Jurkat, Clone E6-1 (cell line): ENCODE data around the gene FLNC.

Experiments used
- DNase-seq: peaks from one replicate; pipeline ENCODE4 v3.0.0-alpha.2; 2011; ENCODE audit warnings: low read depth, low spot score
- H3K4me3 ChIP-seq: 2 replicates; pipeline ENCODE4 v1.5.1; 2011; ENCODE audit warnings: mild to moderate bottlenecking, low read length, control low read depth, moderate library complexity

FLNC gene

DNA sequence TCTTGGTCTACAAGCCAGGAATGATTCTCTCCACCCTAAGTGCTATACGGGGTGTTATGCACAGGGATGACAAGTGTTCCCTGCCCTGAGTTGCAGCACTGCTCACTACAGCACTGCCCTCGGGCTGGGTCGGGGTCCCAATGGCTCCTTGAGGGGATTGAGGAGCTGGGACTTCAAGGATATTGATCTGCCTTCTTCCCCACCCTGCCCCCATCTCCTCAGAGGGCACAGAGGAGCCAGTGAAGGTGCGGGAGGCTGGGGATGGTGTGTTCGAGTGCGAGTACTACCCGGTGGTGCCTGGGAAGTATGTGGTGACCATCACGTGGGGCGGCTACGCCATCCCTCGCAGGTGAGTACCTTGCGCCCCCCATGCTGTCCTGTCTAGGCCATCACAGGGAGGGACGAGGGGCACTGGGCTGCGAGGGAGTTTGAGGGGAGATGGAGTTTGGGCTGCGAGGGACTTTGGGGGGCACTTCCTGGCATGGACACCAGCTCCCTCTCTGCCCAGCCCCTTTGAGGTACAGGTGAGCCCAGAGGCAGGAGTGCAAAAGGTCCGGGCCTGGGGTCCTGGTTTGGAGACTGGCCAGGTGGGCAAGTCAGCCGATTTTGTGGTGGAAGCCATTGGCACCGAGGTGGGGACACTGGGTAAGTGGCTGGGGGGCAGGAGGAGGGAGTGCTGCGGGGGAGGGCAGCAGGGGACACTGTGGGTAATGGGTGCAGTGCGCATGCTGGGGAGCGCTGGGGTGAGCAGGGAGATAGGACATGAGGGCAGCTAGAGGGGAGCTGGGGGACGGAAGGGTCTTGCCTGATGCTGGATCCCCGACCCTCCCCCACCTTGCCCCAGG lies 10.3 kb downstream of the FLNC start:
- DNase-seq = no peak
- H3K4me3 ChIP-seq = no peak overlapping the region

GRCh38 chr7:128841171-128841690 lies 11.0 kb downstream of the FLNC start:
- no peak for DNase-seq
- no peak overlapping the region for H3K4me3 ChIP-seq

GRCh38 chr7:128841921-128842673 lies 11.9 kb downstream of the FLNC start:
- DNase-seq = no peak
- peak overlapping the region; percentile 13; the same call in 1 of the 2 replicates for H3K4me3 ChIP-seq

DNA sequence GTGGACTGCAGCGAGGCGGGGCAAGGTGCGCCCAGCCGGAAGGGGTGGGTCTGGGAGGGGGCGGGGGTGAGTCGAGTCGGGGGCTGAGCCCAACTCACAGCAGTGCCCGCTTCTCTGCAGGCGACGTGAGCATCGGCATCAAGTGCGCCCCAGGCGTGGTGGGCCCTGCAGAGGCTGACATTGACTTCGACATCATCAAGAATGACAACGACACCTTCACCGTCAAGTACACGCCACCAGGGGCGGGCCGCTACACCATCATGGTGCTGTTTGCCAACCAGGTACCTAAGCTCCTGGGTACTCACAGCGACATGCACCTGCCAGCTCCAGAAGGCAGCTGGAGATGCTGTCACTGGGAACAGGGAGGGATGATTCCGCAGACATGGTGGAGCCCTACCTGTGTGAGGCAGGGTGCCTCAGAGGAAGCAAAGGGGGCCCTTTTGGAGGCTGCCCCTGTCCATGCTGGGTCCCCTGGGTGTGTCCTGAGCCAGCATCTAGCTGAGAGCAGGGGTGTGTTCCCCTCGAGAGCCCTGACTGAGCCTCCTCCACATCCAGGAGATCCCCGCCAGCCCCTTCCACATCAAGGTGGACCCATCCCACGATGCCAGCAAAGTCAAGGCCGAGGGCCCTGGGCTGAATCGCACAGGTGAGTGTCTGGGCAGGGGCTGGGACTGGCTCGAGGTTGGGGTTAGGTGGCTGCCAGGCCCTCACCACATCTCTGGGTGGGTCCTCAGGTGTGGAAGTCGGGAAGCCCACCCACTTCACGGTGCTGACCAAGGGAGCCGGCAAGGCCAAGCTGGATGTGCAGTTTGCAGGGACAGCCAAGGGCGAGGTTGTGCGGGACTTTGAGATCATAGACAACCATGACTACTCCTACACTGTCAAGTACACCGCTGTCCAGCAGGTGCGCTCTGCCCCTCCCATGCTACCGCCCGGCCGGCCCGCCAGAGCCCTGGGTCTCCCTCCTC lies 12.8 kb downstream of the FLNC start:
- DNase-seq = no peak
- H3K4me3 ChIP-seq = no peak overlapping the region

GRCh38 chr7:128843938-128844621 lies 13.9 kb downstream of the FLNC start:
- DNase-seq = no peak
- H3K4me3 ChIP-seq = no peak overlapping the region

DNA sequence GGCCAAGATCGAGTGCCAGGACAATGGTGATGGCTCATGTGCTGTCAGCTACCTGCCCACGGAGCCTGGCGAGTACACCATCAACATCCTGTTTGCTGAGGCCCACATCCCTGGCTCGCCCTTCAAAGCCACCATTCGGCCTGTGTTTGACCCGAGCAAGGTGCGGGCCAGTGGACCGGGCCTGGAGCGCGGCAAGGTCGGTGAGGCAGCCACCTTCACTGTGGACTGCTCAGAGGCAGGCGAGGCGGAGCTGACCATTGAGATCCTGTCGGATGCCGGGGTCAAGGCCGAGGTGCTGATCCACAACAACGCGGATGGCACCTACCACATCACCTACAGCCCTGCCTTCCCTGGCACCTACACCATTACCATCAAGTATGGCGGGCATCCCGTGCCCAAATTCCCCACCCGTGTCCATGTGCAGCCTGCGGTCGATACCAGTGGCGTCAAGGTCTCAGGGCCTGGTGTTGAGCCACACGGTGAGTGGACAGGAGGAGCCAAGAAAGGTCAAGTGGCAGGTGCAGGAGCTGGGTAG lies 14.6 kb downstream of the FLNC start:
- DNase-seq = no peak
- H3K4me3 ChIP-seq = no peak overlapping the region

DNA sequence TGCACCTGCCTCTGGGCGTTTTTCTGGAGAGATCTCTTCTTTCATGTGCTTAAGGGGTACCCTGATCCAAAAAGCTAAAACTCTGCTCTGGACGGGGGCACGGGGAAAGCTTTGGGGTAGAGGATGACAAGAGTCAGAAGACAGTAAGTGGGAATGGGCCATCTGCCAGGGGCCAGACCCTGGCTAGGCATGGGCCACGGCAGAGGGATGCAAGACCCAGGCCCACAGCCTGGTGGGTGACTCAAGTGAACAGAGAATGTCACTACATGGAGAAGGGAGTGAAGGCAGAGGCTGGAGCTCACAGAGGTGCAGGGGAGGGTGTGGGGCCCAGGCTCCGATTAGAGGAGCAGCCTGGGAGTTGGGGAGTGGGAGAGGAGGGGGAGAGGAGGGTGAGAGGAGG lies 15.3 kb downstream of the FLNC start:
- H3K4me3 ChIP-seq = no peak overlapping the region

GRCh38 chr7:128845987-128846386 lies 15.8 kb downstream of the FLNC start:
- DNase-seq = no peak
- no peak overlapping the region for H3K4me3 ChIP-seq

More for the DNA sequence above, 15.3 kb downstream of the FLNC start:
- no peak for DNase-seq

DNA sequence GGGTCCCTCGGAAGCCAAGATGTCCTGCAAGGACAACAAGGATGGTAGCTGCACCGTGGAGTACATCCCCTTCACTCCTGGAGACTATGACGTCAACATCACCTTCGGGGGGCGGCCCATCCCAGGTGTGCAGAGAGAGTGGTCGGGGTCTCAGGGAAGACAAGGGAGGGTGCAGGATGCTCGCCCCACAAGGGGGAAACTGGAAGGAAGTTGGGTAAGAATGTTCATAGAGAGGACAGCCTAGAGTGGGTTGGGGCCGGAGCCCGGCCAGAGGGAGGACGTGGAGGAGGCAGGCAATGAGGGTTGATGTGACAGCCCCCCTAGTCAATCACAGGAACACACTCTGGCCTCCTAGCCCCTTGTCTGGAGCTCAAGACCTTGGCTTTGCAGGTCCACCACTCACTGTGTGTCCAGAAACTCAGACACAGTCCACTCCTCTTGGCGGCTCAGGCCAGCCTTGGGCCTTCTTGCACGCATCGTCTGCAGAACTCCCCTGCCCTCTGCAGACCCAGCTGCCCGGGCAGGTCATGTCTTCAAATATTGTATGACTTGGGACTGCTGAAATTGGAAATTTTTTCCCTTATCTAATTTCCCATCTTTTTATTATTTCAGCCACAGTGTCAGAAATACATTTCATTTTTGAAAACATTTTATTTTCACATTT lies 16.7 kb downstream of the FLNC start:
- no peak for DNase-seq
- no peak overlapping the region for H3K4me3 ChIP-seq

DNA sequence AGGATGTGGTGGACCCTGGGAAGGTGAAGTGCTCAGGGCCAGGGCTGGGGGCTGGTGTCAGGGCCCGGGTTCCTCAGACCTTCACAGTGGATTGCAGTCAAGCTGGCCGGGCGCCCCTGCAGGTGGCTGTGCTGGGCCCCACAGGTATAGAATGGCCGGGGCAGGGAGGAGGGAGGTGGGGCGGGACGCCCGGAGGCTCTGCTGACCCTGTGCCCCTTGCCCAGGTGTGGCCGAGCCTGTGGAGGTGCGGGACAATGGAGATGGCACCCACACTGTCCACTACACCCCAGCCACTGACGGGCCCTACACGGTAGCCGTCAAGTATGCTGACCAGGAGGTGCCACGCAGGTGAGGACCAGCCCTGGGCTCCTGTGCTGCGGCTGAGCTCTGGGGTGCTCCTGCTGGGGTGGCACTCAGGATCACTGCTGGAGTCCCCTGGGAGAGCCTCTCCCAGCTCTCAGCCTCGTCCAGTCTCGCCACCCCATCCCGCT lies 17.6 kb downstream of the FLNC start:
- no peak overlapping the region for H3K4me3 ChIP-seq
- DNase-seq = no peak

DNA sequence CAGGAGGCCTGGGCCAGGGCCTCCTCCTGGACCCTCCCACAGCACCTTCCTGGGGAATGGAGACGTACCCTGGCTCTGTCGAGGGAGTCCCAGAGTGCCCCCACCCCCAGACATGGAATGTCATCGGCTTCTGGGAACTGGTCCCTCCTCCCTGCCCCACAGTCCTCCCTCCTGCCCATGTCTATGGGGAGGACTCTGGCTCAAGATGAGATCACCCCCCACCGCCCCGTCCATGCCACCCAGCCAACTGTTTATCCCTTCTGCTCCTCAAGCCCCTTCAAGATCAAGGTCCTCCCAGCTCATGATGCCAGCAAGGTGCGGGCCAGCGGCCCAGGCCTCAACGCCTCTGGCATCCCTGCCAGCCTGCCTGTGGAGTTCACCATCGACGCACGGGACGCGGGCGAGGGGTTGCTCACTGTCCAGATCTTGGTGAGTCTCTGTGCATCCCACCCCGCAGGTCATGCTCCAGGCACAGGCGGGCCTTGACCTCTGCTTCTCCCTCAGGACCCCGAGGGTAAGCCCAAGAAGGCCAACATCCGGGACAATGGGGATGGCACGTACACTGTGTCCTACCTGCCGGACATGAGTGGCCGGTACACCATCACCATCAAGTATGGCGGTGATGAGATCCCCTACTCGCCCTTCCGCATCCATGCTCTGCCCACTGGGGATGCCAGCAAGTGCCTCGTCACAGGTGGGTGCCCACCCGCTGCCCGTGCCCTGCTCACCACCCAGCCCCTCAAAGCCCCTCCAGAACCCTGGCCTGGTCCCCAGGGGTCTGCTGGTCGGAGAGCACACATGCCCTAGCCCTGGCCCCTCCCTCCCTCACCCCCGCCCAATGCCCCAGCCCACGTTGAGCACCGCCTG lies 18.3 kb downstream of the FLNC start:
- DNase-seq = no peak
- no peak overlapping the region for H3K4me3 ChIP-seq

- H3K4me3 ChIP-seq = no peak overlapping the region
- no peak for DNase-seq
These were observed 18.9 kb downstream of the FLNC start for GRCh38 chr7:128849156-128849515.

- DNase-seq = no peak
- no peak overlapping the region for H3K4me3 ChIP-seq
These were observed 19.7 kb downstream of the FLNC start for GRCh38 chr7:128849804-128850490.

- H3K4me3 ChIP-seq = no peak overlapping the region
- no peak for DNase-seq
These were observed 22.5 kb downstream of the FLNC start for GRCh38 chr7:128852537-128853254.

GRCh38 chr7:128853799-128854198 lies 23.6 kb downstream of the FLNC start:
- DNase-seq = no peak
- H3K4me3 ChIP-seq = no peak overlapping the region

DNA sequence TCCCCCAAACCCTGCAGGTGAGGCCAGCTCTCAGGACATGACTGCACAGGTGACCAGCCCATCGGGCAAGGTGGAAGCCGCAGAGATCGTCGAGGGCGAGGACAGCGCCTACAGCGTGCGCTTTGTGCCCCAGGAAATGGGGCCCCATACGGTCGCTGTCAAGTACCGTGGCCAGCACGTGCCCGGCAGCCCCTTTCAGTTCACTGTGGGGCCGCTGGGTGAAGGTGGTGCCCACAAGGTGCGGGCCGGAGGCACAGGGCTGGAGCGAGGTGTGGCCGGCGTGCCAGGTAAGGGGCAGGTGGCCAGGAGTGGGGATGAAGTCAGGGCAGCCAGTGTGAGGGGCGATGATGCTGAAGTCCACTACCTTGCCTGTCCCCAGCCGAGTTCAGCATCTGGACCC lies 24.2 kb downstream of the FLNC start:
- DNase-seq = no peak
- no peak overlapping the region for H3K4me3 ChIP-seq
